Measurements from ENCODE around the gene HLA-B.
"Not testable (repeated sequence)": the region's sequence is repeated elsewhere in the genome, so short reads cannot be mapped to it uniquely, and the experiment has no call there.

Gene HLA-B

GRCh38 chr6:31356946-31357466 lies at the start of gene HLA-B:
Gene HLA-B (minus strand): TSS chr6:31357179. CDS start chr6:31357158, 21 bp downstream.
- DNase-seq (ENCODE audit: low spot score) (peak; percentile 56), FAIRE-seq (no peak)

DNA sequence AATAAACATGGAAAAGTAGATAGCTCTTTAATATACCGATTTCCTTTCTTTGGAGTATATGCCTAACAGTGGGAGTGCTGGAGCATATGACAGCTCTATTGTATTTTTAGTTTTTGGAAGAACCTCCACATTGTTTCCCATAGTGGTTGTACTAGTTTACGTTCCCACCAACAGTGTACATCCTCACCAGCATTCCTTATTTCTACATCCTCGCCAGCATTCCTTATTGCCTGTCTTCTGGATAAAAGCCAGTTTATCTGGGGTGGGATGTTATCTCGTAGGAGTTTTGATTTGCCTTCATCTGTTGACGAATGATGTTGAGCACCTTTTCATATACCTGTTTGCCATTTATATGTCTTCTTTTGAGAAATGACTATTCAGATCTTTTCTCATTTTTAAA lies 49.0 kb upstream of the HLA-B start:
- DNase-seq (ENCODE audit: low spot score) (no peak), FAIRE-seq (no peak)

DNA sequence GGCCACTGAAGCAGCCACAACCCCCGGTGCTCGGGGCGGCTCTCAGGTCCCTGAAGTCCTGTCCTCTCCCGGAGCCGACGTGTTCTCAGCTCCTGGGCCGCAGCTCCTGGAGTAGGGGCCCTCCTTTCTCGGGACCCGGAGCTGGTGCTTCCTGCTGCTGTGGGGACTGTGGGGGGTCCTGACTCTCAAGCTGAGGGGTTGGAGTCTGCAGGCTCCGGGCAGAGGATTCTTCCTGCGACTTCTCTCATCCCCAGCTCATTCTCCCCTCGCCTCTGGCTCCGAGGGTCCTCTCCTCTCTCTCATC lies 47.0 kb upstream of the HLA-B start:
- FAIRE-seq; DNase-seq (ENCODE audit: low spot score): not testable (repeated sequence)

- DNase-seq (ENCODE audit: low spot score) (peak; percentile 94), FAIRE-seq (no peak)
Measured at GRCh38 chr6:31403283-31404060, 46.5 kb upstream of the HLA-B start, which contains the start of gene MICA. Gene MICA (plus strand): TSS chr6:31403595. CDS start chr6:31403633, 38 bp downstream.

- FAIRE-seq (no peak), DNase-seq (ENCODE audit: low spot score) (no peak)
Measured at GRCh38 chr6:31402324-31403282, 45.6 kb upstream of the HLA-B start.

DNA sequence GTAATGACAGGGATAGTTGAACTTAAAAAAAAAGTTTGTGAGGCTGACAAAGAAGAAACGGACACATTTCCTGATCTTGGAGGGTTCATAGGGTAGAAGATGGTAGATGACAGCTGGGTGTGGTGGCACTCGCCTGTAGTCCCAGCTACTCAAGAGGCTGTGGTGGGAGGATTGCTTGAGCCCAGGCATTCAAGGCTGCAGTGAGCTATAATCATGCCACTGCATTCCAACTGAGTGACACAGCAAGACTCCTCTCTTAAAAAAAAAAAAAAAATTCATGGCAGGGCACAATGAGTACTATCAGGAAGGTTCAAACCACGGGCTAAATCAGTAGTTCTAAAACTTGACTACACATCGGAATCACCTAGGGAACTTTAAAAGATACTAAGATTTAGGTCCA lies 44.4 kb upstream of the HLA-B start:
- FAIRE-seq (no peak), DNase-seq (ENCODE audit: low spot score) (peak; percentile 22)

- peak; percentile 35 for DNase-seq (ENCODE audit: low spot score)
- FAIRE-seq, result no peak
Measured at GRCh38 chr6:31400467-31401289, 43.7 kb upstream of the HLA-B start.

DNA sequence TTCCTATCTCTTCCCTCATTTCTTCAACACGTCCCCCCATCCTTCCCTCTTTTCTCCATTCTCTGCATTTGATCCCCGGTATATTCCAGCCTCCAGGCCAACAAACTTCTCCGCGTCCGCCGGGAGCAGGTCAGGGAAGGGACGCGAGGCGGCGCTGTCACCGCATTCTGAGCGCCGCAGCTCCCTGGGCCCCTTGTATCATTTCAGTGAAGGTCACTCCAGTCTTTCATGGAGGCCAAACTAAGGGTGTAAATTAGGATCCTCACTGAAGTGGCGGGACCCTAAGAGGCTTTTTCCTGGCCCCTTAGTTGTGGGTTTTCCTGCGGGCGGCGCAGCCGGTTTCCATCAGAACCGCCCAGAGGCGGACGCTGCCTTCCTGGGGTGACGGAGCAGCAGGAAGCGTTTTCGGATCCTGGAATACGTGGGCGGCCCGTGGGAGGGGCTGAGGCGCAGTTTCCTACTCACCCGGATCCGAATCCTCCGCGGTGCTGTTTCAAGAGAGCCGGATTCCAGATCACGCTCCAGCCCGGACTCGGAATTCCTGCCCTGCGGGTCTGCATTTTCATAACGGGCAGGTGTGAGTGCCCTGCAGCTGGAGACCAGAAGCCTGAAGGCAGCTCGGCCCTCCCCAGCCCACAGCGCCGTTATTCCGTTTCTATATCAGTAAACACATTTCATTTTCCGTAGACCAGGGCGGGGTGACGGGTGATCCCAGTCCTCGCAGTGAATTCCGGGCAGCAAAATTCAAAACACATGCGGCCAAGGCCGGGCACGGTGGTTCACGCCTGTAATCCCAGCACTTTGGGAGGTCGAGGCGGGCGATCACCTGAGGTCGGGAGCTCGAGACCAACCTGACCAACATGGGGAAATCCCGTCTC lies 42.8 kb upstream of the HLA-B start:
- DNase-seq (ENCODE audit: low spot score) (peak; percentile 76), FAIRE-seq (no peak)

DNA sequence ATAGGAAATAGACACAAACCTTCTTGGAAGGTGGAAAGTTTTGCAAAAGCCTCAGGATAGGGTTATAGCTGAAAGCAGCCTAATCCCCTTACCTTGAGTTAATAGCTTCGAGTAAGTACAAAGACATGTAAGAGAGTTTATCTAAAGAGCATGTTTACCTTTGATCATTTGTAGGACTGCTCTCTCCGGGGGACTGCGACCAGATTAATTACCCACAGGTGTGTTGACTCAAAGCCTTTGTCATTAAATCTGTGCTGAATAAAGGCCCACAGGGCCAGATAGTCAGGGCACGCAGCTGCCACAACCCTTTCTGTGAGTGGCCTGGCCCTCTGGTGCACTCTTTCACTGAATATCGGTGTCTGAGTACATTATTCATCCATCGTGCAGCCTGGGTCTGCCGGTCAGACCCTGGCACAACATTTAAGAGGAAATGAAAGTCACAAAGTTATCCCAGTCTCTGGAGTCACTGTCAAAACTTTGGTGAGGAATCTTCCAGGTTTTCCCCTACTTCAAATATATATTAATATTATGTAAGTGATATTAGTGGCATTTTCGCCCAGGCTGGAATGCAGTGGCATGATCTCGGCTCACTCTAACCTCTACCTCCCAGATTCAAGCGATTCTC lies 41.0 kb upstream of the HLA-B start:
- FAIRE-seq, result no peak
- no peak for DNase-seq (ENCODE audit: low spot score)

GRCh38 chr6:31397153-31397499 lies 40.1 kb upstream of the HLA-B start:
- not testable (repeated sequence) for DNase-seq (ENCODE audit: low spot score); FAIRE-seq

DNA sequence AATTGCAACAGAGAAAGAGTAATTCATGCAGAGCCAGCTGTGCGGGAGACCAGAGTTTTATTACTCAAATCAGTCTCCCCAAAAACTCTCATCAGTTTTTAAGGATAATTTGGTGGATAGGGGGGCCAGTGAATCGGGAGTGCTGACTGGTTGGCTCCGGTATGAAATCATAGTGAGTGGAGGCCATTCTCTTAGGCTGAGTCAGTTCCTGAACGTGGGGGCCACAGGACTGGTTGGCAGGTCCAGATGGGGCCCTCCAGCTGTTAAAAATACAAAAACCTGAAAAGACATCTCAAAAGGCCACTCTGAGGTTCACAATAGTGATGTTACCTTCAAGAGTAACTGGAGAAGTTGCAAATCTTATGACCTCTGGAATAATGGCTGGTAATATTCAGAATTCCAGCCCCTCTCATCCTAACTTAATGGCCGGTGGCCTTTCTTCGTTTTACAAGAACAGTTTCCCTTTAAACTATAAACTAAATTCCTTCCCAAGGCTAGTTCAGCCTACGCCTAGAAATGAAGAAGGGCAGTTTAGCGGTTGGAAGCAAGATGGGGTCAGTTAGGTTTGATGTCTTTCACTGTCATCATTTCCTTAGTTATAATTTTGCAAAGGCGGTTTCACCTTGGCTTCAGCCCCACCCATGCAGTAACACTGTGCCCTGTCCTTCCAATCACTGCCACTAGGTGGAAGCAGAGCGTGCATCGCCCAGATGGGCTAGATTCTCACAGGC lies 39.6 kb upstream of the HLA-B start:
- peak; percentile 83 for FAIRE-seq

GRCh38 chr6:31395832-31396231 lies 38.9 kb upstream of the HLA-B start:
- FAIRE-seq (no peak), DNase-seq (ENCODE audit: low spot score) (no peak)

More for the DNA sequence above, 39.6 kb upstream of the HLA-B start:
- DNase-seq (ENCODE audit: low spot score), result peak; percentile 62

DNA sequence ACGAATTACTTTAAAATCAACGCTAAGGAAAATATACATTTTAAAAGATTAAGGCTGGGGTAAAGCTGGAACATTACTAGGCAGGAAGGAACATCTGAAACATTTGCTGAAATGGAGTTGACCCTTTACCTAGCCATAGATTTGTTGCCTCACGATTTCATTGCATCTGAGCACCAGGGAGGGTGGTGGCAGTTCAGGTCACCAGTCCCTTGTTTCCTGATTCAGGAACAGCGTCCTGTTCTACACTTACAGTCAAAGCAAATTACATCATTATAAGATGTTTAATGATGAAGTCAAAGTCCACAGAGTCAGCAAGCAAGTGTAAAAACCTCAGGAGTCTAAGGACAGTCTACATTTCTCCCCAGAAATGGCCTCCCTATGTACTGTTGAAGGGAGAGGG lies 37.4 kb upstream of the HLA-B start:
- DNase-seq (ENCODE audit: low spot score), result no peak
- FAIRE-seq, result no peak

DNA sequence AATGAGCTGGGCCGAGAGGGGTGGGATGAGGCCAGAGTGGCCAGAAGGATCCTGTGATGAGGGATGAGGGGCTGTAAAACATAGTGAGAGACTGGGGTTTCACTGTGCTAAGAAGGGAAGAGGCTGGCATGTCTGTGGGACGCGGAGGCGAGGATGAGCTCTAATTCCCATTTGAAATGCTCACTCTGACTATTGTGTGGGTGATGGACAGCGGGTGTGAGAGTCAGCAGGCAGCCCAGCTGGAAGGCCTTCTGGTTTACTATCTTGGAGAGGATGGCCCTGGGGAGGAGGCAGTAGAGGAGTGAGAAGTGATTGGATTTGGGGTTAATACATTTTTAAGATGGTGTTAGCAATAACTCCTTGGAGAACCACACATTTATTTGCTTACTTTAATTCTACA lies 37.0 kb upstream of the HLA-B start:
- FAIRE-seq, result no peak
- no peak for DNase-seq (ENCODE audit: low spot score)

DNA sequence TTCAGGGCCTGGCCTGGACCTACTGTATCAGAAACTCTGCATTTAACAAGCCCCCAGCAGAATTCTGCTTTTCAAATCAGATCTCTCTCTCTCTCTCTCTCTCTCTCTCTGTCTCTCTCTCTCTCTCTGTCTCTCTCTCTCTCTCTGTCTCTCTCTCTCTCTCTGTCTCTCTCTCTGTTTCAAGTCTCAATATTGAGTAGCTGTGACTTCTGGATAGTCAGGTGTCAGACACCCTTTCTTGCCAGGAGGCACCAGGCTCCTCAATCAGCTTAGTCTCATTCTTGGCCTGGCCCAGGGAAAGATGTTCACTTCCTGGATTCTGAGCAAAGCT lies 32.8 kb upstream of the HLA-B start:
- DNase-seq (ENCODE audit: low spot score); FAIRE-seq: not testable (repeated sequence)

DNA sequence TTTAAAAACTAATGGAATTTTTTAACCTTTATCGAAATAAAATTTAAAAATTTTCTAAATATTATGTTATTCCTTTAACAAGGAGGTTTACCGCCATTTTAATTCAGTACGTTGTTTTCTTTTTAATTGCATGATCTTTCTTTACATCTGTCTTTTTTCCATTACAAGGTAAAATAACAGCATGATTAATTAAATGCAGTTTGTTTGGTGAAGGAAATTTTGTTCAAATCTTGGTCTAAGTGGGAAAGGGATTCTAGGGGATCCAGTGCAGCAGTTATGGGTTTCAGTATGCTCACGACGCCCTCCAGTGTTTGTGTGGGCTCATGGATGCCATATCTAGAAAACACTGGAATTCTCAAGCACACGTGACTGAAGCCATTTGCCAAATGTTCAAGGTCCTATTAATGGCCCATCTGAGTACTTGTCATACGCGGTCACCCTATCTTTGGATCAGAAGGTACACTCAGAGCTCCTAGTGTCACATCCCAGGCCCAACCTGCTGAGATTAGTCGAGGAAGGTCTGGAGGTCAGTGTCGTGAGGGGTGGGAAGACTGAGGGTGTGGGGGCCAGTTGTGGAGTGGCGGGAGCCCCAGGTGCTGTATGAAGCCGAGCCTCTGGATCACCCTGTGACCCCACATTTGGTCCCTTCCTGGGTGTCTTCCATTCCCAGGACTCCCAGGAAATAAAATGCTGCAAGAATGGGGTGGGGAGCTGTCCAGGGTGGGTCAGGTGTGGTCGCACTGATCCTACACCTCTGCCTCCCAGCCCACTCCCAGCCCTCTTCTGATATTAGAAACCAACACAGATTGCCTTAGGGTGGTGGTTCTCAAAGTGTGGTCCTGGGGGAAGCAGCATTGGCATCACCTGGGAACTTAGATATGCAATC lies 32.2 kb upstream of the HLA-B start:
- FAIRE-seq, result peak; percentile 5
- not testable (repeated sequence) for DNase-seq (ENCODE audit: low spot score)

DNA sequence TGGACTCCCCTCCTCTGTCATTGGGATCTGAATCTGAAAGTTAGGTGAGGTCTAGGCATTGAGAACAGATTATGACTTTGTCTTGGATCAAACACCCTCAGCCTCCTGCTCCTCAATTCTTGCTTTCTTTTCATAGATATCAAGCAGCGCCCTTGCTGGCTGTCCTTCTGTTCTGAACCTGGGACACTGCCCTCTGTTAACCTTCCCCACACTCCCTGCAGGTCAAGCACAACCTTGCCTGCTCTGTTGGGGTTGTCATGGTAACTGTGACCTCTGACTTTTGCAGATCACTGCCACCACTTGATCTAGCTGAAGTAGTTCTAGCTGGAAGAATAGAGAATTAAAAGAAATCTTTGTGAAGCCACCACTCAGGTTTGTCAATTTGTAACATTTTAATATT lies 30.0 kb upstream of the HLA-B start:
- DNase-seq (ENCODE audit: low spot score) (no peak), FAIRE-seq (no peak)

GRCh38 chr6:31386099-31386498 lies 29.1 kb upstream of the HLA-B start:
- no peak for DNase-seq (ENCODE audit: low spot score)
- no peak for FAIRE-seq
